Activated T-helper 17 cell treated with anti-CD3 and anti-CD28 coated beads, Interleukin-2, amount 50 U/mL, for 72 hours (primary cell): ENCODE data around the gene WNT2. TPM values are rescaled to one million over a fixed set of nuclear protein-coding genes. Genes with fewer than 3 reads are reported as not detected.
"Not testable (repeated sequence)": the region's sequence is repeated elsewhere in the genome, so short reads cannot be mapped to it uniquely, and the experiment has no call there.

ENCODE experiments used
- ATAC-seq: fragments of 150-1000 bp; cut with Tn5 transposase; replicated peaks from 2 replicates; pipeline ENCODE4 v1.10.0; 2021; ENCODE audit warnings: mild to moderate bottlenecking, moderate library complexity
- H3K27ac Mint-ChIP-seq: one replicate; pipeline ENCODE4 v1.8.0; 2022; ENCODE audit warnings: mixed read lengths
- H3K27me3 Mint-ChIP-seq: one replicate; pipeline ENCODE4 v1.8.0; 2022; ENCODE audit warnings: mixed read lengths
- H3K36me3 Mint-ChIP-seq: one replicate; pipeline ENCODE4 v1.8.0; 2022; ENCODE audit warnings: low read depth, mild to moderate bottlenecking, mixed read lengths
- H3K4me1 Mint-ChIP-seq: one replicate; pipeline ENCODE4 v1.8.0; 2022; ENCODE audit warnings: mixed read lengths
- H3K4me3 Mint-ChIP-seq: one replicate; pipeline ENCODE4 v1.8.0; 2022; ENCODE audit warnings: mild to moderate bottlenecking, mixed read lengths
- H3K9me3 Mint-ChIP-seq: one replicate; pipeline ENCODE4 v1.8.0; 2022; ENCODE audit warnings: mixed read lengths
- total RNA-seq, 2 donors: library from RNA; stranded (reverse); gene quantifications; one replicate each; pipeline ENCODE4 v1.2.3, GENCODE V29; 2022

The WNT2 gene
- total RNA-seq, 2 donors from 2014 or later = not detected

DNA sequence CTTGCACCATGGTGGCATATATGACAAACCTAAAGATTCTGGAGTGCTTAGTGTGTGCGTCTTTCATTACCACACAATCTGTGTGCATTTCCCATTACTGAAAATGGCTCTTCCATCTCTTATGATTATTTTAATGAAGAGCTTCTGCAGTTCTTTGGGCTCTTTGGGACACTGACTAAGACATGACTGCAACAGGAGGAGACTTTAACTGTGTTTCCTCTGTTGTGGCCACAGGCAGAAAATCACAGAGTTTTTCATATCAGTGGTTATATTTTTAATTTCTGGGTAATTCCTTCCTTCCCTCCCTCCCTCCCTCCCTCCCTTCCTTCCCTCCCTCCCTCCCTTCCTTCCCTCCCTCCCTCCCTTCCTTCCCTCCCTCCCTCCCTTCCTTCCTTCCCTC is 58.1 kb downstream of the WNT2 start:
- H3K27ac Mint-ChIP-seq = no peak overlapping the region
- no peak for ATAC-seq
- H3K36me3 Mint-ChIP-seq = no peaks in the 10 kb centered on the region
- H3K9me3 Mint-ChIP-seq = no peaks in the 10 kb centered on the region
- H3K27me3 Mint-ChIP-seq = peaks cover 15% of the 10 kb centered on the region
- no peaks in the 10 kb centered on the region for H3K4me1 Mint-ChIP-seq
- H3K4me3 Mint-ChIP-seq = no peak overlapping the region

DNA sequence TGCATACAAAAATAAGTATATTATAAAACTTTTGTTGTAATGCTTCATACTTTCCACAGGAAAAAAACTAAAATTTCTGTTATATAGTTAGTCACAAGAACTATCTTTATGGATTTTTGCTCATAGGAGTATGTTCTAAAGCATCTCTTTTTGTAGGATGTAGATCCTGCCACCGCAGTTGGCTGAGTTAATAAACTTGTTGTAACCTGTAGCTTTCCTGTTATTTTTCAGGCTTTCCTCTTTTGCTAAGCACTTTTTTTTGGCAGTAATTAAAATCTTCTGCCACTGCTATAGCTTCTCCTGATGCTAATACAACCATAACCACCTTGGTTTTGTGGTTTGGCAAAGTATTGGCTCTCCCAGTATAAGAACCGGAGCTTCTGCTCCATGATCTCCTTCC is 60.3 kb downstream of the WNT2 start:
- Mint-ChIP-seq H3K36me3 (no peaks in the 10 kb centered on the region), H3K4me1 (no peaks in the 10 kb centered on the region), H3K9me3 (no peaks in the 10 kb centered on the region), H3K27ac (no peak overlapping the region), H3K4me3 (no peak overlapping the region), H3K27me3 (peaks cover 9% of the 10 kb centered on the region)
- ATAC-seq = no peak

DNA sequence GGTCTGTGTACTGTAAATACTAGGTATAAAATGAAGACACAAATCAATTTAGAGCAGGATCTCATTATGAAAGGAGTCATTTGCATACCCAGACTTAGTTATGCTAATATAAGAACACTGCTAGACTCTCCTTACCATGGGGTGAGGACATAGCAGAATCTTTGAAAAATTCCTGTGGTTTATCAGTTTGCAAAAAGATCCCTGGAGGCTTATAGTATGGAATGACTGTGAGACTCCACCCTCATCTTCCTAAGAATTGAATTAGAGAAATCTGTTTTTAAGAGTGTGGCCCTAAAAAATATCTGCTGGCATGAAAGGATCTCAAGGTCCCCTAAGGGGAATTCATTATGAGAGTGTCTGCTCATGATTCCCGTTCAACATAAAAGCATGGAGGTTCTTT is 63.2 kb downstream of the WNT2 start:
- H3K9me3 Mint-ChIP-seq = no peaks in the 10 kb centered on the region
- no peak overlapping the region for H3K27ac Mint-ChIP-seq
- no peak for ATAC-seq
- H3K36me3 Mint-ChIP-seq = no peaks in the 10 kb centered on the region
- H3K27me3 Mint-ChIP-seq = peaks cover 19% of the 10 kb centered on the region
- no peaks in the 10 kb centered on the region for H3K4me1 Mint-ChIP-seq
- no peak overlapping the region for H3K4me3 Mint-ChIP-seq

DNA sequence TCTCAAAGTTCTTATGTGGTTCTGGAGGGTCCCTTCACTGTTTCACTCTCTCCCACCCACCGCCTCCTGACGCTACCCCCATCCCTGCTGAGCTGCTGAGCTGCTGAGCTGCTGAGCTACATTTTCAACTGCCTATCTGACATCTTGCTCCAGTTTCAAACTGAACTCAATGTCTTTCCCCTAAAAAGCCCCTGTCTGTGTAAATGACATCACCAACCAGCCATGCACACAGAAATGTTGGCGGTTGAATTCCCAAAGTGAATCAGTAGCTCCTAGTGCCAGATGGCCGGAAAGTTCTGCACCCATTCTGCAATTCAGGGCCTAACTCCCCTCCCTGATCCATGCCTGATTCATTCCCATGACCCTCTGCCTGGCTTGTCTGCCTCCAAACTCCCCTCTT is 71.2 kb downstream of the WNT2 start:
- Mint-ChIP-seq H3K27ac (no peak overlapping the region), H3K4me1 (no peaks in the 10 kb centered on the region), H3K36me3 (no peaks in the 10 kb centered on the region), H3K27me3 (peaks cover 29% of the 10 kb centered on the region), H3K4me3 (no peak overlapping the region), H3K9me3 (peaks cover 3% of the 10 kb centered on the region)
- ATAC-seq = no peak

DNA sequence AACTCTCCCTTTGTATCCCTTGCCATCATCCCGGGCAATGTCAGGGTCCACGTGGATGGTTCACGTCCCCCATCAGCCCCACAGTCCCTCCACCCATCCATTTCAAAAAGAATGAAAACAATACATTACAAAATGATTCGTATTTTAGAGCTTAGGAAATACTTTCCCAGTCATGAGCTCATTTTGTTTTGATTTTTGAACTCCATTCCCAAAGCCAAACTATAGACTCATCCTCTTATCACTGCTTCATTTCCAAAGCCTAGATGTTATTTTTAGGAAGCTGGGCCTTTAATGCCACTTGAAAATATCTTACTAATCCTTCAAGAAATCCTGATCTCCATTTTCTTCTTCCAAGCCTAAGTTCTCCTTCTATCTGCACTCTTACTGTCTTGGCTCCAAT is 72.1 kb downstream of the WNT2 start:
- Mint-ChIP-seq H3K9me3 (peaks cover 3% of the 10 kb centered on the region), H3K4me3 (no peak overlapping the region), H3K27me3 (peaks cover 28% of the 10 kb centered on the region), H3K27ac (no peak overlapping the region), H3K4me1 (no peaks in the 10 kb centered on the region), H3K36me3 (no peaks in the 10 kb centered on the region)
- ATAC-seq = no peak

DNA sequence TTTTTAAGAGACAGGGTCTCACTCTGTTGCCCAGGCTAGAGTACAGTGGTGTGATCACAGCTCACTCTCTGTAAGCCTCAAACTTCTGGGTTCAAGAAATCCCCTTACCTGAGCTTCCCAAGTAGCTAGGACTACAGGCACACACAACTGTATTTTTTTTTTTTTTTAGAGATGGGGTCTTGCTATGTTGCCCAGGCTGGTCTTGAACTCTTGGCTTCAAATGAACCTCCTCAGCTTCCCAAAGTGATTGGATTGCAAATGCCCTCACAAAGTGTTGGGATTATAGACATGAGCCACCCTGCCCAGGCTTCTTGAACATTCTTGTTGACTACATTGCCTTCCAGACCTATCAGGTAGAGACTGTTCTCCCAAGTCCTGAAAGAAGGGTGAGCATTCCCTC is 72.6 kb downstream of the WNT2 start:
- Mint-ChIP-seq H3K27me3 (peaks cover 27% of the 10 kb centered on the region), H3K27ac (no peak overlapping the region), H3K4me3 (no peak overlapping the region), H3K36me3 (no peaks in the 10 kb centered on the region), H3K4me1 (no peaks in the 10 kb centered on the region), H3K9me3 (peaks cover 6% of the 10 kb centered on the region)
- no peak for ATAC-seq

DNA sequence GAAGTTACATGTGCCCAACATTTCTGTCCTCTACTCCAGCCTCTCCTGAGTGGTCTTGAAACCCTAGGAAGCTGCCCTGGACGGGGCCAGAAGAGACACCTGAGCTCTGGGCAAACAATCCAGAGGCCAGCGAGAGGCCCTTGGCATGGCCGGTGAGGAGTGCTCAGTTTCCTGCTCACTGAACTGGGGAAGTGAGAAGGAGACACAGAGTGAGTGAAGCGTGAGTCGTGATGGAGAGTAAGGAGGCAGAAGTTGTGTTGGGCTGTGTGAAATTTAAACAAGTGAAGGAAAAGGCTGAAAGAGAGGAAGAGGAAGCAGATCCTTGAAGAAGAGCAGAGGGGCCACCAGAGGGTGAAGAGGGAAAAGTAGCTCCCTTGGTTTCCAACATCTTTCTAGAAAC is 73.2 kb downstream of the WNT2 start:
- Mint-ChIP-seq H3K4me1 (no peaks in the 10 kb centered on the region), H3K27me3 (peaks cover 27% of the 10 kb centered on the region), H3K9me3 (peaks cover 6% of the 10 kb centered on the region), H3K36me3 (no peaks in the 10 kb centered on the region), H3K27ac (no peak overlapping the region), H3K4me3 (no peak overlapping the region)
- ATAC-seq = no peak

DNA sequence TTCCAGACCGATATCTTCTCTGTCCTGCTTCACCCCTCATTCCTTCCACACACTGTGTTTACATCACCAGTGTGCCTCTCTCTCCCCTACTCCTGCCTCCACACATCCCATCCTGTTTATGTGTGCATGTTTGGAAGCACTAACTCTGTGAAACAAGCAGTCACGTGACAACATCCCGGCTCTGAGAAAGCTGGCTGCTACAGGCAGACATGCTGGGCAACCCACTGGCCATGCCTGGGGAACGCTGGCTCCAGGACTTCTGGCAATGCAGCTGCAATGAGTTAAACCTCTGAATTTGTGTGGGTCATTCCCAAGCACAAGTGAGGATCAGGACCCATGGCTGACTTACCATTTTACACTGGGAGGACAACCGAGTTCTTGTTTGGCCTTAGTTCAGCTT is 74.0 kb downstream of the WNT2 start:
- Mint-ChIP-seq H3K36me3 (no peaks in the 10 kb centered on the region), H3K27me3 (peaks cover 27% of the 10 kb centered on the region), H3K4me3 (no peak overlapping the region), H3K4me1 (no peaks in the 10 kb centered on the region), H3K27ac (no peak overlapping the region), H3K9me3 (peaks cover 6% of the 10 kb centered on the region)
- ATAC-seq = no peak

DNA sequence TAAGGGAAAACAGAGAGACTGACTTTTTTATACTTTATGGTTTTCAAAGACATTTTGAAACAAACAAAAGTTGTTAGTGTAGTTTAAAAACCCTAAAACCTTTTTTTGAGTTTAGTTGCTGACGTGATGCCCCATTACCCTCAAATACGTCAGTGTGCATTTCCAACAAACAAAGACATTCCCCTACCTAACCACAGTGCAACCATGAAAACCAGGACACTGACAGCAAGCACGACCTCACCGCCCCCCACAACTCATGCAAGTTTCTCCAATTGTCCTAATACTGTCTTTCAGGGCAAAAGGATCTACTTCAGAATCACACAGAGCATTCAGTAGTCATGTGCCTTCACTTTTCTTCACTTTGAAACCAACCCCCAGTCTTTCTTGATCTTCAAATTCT is 75.0 kb downstream of the WNT2 start:
- Mint-ChIP-seq H3K36me3 (no peaks in the 10 kb centered on the region), H3K4me1 (no peaks in the 10 kb centered on the region), H3K4me3 (no peak overlapping the region), H3K27me3 (peaks cover 25% of the 10 kb centered on the region), H3K27ac (no peak overlapping the region), H3K9me3 (peaks cover 6% of the 10 kb centered on the region)
- ATAC-seq = no peak

DNA sequence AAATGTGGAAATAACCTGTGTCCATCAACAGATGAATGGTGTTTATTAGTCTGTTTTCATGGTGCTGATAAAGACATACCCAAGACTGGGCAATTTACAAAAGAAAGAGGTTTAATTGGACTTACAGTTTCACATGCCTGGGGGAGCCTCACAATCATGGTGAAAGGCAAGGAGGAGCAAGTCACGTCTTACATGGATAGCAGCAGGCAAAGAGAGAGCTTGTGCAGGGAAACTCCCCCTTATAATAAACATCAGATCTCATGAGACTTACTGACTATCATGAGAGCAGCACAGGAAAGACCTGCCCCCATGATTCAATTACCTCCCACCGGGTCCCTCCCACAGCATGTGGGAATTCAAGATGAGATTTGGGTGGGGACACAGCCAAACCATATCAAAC is 77.2 kb downstream of the WNT2 start:
- H3K4me3 Mint-ChIP-seq, H3K4me1 Mint-ChIP-seq, H3K27ac Mint-ChIP-seq, H3K36me3 Mint-ChIP-seq, ATAC-seq, H3K9me3 Mint-ChIP-seq: not testable (repeated sequence)
- H3K27me3 Mint-ChIP-seq = peaks cover 13% of the 10 kb centered on the region

DNA sequence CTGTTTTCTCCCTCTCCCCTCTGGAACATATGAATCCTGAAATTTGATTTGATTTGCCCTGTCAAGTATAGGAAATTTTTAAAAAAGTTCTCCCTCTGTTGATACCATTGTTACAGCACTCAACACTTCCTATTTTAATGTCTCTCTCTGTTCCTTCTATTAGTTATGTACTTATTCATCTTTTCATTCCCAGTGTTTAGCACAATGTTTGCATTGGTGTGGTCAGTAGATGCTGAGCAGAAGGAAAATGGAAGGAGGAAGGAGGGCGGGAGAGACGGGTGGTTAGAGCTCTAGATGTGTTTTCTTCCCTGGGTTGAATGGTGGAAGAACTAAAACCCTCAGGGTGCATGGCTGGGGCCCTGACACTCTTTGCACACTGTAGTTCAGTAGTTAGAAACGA is 79.5 kb downstream of the WNT2 start:
- Mint-ChIP-seq H3K27ac (no peak overlapping the region), H3K36me3 (no peaks in the 10 kb centered on the region), H3K4me1 (no peaks in the 10 kb centered on the region), H3K9me3 (peaks cover 3% of the 10 kb centered on the region), H3K4me3 (no peak overlapping the region), H3K27me3 (peaks cover 19% of the 10 kb centered on the region)
- no peak for ATAC-seq

DNA sequence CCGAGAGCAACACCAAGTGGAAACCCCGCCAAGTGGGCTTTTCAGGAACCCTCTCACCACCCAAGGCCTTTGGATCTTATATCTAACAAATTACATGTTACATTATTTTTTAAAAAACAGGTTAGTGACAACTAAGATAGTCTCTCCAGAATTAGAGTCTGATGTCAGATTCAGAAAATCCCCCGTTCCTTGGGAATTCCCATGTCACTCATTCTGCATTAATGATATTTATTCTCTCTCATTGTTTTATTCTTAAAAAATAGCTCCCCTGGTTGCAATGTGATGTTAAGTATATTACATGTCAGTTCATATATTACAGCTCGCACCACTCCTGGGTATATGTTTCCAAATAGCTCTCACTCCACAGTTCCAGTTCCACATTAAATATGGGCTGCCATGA is 81.8 kb downstream of the WNT2 start:
- no peak overlapping the region for H3K4me3 Mint-ChIP-seq
- H3K27ac Mint-ChIP-seq = no peak overlapping the region
- no peaks in the 10 kb centered on the region for H3K4me1 Mint-ChIP-seq
- ATAC-seq = no peak
- H3K27me3 Mint-ChIP-seq = peaks cover 24% of the 10 kb centered on the region
- H3K36me3 Mint-ChIP-seq = peaks cover 4% of the 10 kb centered on the region
- H3K9me3 Mint-ChIP-seq = peaks cover 3% of the 10 kb centered on the region

DNA sequence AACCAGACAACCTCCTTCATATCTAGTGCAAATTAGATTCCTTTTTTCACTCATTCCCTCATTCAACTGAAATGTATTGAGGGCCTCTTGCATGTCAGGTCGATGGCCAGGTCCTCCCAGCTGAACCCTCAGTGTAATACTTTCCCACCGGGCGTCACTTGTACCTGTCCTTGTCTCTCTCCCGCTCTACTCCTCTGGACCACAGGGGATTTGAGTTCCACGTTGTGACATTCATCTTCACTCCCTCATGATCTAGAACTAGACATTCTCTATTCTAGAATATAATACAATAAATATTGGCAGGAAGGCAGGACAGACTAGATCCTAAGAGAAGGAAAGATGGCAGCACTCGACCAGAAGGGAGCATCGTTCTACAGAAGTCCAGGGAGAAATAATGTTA is 83.9 kb downstream of the WNT2 start:
- no peak overlapping the region for H3K27ac Mint-ChIP-seq
- H3K27me3 Mint-ChIP-seq = peaks cover 24% of the 10 kb centered on the region
- no peak for ATAC-seq
- H3K4me1 Mint-ChIP-seq = no peaks in the 10 kb centered on the region
- H3K36me3 Mint-ChIP-seq = peaks cover 4% of the 10 kb centered on the region
- no peak overlapping the region for H3K4me3 Mint-ChIP-seq
- H3K9me3 Mint-ChIP-seq = no peaks in the 10 kb centered on the region

DNA sequence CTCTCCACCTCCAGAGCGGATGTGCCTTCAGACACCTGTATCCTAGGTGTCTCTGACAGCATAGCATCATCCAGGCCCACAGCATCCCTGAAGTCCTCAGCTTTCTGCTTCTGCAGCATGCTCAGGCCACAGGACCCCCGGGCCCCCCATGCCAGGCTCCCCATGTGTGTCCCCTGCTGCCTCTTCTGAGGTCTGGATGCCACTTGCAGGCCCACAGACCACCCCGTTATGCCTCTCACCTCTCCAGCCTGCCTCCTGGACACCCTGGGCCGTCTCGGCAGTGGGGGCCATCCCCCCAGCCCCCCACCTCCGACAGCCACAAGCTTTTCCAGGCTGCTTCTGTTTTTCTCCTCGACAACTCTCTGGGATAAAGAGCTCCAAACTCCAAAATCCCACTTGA is 84.4 kb downstream of the WNT2 start:
- H3K27ac Mint-ChIP-seq = no peak overlapping the region
- H3K4me1 Mint-ChIP-seq = no peaks in the 10 kb centered on the region
- ATAC-seq = no peak
- no peak overlapping the region for H3K4me3 Mint-ChIP-seq
- H3K36me3 Mint-ChIP-seq = peaks cover 4% of the 10 kb centered on the region
- H3K9me3 Mint-ChIP-seq = peaks cover 3% of the 10 kb centered on the region
- peaks cover 24% of the 10 kb centered on the region for H3K27me3 Mint-ChIP-seq

DNA sequence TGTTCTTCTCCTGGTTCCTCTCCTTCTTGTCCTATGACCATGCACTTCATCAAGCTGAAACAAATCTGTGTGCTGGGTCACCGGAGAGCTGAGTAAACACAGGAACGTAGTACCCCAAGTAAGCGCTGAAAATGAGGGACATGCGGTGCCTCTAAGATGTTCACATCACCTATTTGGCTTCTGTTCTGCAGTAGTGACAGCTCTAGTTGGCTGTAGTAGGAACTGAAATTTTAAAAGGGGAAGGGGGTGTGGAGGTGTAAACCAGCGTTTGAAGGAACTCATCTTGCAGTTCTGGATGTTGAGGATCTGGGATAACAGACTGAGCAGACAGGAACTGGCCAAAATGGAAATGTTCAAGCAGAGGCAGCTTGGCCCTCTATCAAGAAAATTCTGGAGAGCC is 85.2 kb downstream of the WNT2 start:
- peaks cover 4% of the 10 kb centered on the region for H3K36me3 Mint-ChIP-seq
- peaks cover 3% of the 10 kb centered on the region for H3K9me3 Mint-ChIP-seq

DNA sequence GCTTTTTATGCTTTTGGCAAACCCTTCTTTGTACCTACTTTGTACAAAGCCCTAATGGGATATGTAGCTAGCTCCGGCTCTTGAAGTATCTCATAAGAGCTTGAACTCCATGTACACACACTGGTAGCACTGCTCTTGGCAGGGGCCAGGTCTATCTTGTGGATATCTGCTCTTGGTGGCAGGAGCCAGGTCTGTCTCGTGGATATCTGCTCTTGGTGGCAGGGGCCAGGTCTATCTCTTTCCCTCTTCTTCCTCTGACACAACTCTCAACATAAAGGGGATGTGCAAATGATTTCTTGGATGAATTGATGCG is 91.9 kb downstream of the WNT2 start:
- no peak for ATAC-seq
- Mint-ChIP-seq H3K27ac (no peak overlapping the region), H3K27me3 (peaks cover 3% of the 10 kb centered on the region), H3K9me3 (peaks cover 3% of the 10 kb centered on the region), H3K36me3 (no peaks in the 10 kb centered on the region), H3K4me3 (no peak overlapping the region), H3K4me1 (no peaks in the 10 kb centered on the region)

More for the DNA sequence above, 85.2 kb downstream of the WNT2 start:
- Mint-ChIP-seq H3K27ac (no peak overlapping the region), H3K4me3 (no peak overlapping the region), H3K27me3 (peaks cover 21% of the 10 kb centered on the region), H3K4me1 (no peaks in the 10 kb centered on the region)
- no peak for ATAC-seq
